Measurements from ENCODE around the gene SIRT3. TPM values are rescaled to one million over a fixed set of nuclear protein-coding genes. Genes with fewer than 3 reads are reported as not detected.

SIRT3 gene
- total RNA-seq, 4 donors from 2014 or later = 12.7 to 24.1 (median 17.3) TPM

DNA sequence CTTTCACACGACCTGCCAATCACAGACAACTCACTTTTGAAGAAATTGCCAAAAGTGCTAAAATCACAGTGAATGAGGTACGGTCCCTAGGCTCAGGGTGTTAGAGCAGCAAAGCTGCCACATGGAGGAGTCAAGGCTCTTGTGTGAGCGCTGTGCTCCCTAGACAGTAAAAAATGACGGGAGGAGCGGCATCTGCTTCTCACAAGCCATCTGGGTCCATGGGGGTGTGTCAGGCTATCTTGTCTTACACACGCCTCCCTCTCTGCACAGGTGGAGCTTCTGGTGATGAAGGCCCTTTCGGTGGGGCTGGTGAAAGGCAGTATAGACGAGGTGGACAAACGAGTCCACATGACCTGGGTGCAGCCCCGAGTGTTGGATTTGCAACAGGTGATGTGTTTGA is 15.4 kb upstream of the SIRT3 start:
- TF ChIP-seq EP300 (IDR thresholded peaks at IDR 0.05) = no peak
- TF ChIP-seq POLR2AphosphoS5 (IDR thresholded peaks at IDR 0.05) = no peak
- TF ChIP-seq POLR2A (IDR thresholded peaks at IDR 0.05) = no peak
- TF ChIP-seq, protein P1, sequence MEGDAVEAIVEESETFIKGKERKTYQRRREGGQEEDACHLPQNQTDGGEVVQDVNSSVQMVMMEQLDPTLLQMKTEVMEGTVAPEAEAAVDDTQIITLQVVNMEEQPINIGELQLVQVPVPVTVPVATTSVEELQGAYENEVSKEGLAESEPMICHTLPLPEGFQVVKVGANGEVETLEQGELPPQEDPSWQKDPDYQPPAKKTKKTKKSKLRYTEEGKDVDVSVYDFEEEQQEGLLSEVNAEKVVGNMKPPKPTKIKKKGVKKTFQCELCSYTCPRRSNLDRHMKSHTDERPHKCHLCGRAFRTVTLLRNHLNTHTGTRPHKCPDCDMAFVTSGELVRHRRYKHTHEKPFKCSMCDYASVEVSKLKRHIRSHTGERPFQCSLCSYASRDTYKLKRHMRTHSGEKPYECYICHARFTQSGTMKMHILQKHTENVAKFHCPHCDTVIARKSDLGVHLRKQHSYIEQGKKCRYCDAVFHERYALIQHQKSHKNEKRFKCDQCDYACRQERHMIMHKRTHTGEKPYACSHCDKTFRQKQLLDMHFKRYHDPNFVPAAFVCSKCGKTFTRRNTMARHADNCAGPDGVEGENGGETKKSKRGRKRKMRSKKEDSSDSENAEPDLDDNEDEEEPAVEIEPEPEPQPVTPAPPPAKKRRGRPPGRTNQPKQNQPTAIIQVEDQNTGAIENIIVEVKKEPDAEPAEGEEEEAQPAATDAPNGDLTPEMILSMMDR (IDR thresholded peaks at IDR 0.05) = no peak
- Histone ChIP-seq H3K27ac (no peak overlapping the region), H3K4me3 (no peak overlapping the region), H3K9me3 (no peaks in the 10 kb centered on the region), H3K36me3 (peaks cover 8 to 75% of the 10 kb centered on the region in 2 donors), H3K27me3 (no peaks in the 10 kb centered on the region), H3K4me1 (no peaks in the 10 kb centered on the region)
- 53 to 78% methylated on average over 5 to 6 of the region's 10 CpGs for WGBS, 2 donors (ENCODE audit: low coverage in 1 of 2)
- ATAC-seq = no peak

DNA sequence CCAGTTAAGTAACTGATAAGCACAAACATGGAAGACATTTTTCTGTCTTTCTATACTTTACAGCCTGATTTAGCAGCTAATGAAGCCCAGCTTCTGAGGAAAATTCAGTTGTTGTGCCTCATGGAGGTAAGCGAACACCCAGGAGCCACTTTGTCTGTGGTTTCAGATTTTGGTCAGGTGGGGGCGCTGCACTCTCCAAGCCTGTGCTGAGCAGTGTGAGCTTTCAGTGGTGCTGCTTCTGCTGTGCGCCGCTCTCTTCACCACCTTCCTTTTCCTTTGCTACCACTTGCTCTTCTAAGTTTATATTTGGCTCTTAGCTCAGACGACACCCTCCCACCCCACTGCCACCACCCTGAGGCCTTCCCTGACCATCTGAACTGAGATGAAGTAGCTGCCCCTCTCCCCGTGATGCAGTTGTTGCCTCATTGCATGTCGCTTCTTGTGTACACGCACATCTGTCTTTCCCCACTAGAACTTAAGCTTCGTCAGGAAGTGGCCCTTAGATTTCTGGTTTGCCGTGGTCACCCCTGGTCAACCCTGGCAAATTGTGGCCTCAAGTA is 14.7 kb upstream of the SIRT3 start:
- TF ChIP-seq, protein P1 (IDR thresholded peaks at IDR 0.05) = peak in 3 of 4 experiments; percentile 53 to 73 (median 65)
- TF ChIP-seq POLR2A (IDR thresholded peaks at IDR 0.05) (no peak), POLR2AphosphoS5 (IDR thresholded peaks at IDR 0.05) (no peak), EP300 (IDR thresholded peaks at IDR 0.05) (no peak)
- Histone ChIP-seq H3K4me3 (no peak overlapping the region), H3K27me3 (no peaks in the 10 kb centered on the region), H3K36me3 (peaks cover 8 to 82% of the 10 kb centered on the region in 2 donors), H3K4me1 (no peaks in the 10 kb centered on the region), H3K27ac (no peak overlapping the region), H3K9me3 (no peaks in the 10 kb centered on the region)
- ATAC-seq = peak; percentile 73
- 65 to 67% methylated on average over 9 to 10 of the region's 10 CpGs for WGBS, 2 donors (ENCODE audit: low coverage in 1 of 2)

DNA sequence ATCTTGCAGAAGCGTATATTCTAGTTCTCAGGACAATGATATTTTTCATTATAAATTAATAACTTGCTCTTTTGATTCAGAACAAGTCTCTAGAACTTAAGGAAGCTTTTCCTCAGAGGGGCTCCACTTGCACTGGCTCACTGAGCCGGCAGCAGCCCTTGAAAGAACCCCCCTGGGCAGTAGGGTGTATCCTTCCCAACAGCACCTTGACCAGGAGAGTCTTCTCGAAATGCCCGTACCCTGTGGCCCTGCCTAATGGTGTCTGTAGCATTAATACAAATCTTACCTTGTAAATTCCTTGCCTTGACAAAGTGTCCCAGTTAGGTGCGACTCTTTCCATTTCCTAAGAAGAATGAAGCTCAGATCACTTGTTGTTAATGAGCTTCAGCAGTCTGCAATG is 14.1 kb upstream of the SIRT3 start:
- WGBS, 2 donors (ENCODE audit: low coverage in 1 of 2) = 76 to 86% methylated on average over 1 to 3 of the region's 5 CpGs
- Histone ChIP-seq H3K9me3 (no peaks in the 10 kb centered on the region), H3K27me3 (no peaks in the 10 kb centered on the region), H3K36me3 (peaks cover 8 to 88% of the 10 kb centered on the region in 2 donors), H3K4me1 (no peaks in the 10 kb centered on the region), H3K4me3 (no peak overlapping the region), H3K27ac (no peak overlapping the region)
- ATAC-seq = no peak
- TF ChIP-seq EP300 (IDR thresholded peaks at IDR 0.05) (no peak), POLR2A (IDR thresholded peaks at IDR 0.05) (no peak), POLR2AphosphoS5 (IDR thresholded peaks at IDR 0.05) (no peak)
- TF ChIP-seq, protein P1 (IDR thresholded peaks at IDR 0.05) = no peak

DNA sequence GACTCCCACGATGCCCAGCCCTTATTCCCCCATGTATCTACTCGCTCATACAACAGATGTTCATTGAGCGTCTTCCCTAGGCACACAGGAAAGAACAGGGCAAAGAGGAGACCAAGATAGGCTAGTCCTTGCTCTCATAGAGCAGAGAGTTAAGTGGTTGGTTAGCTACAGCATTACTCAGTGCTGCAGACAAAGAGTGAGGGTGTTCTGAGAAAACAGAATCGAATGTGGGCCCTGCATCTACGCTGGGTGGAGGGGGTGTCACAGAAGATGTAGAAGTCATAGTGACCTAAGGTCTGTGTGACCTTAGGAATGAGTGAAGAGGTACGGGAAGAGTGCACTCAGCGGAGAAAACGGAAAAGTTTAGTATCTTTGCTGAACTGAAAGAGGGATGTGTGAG is 12.9 kb upstream of the SIRT3 start:
- no peak overlapping the region for H3K4me3 ChIP-seq
- no peaks in the 10 kb centered on the region for H3K9me3 ChIP-seq
- no peak for ATAC-seq
- no peak overlapping the region for H3K27ac ChIP-seq
- H3K27me3 ChIP-seq = no peaks in the 10 kb centered on the region
- H3K36me3 ChIP-seq = peaks cover 8 to 100% of the 10 kb centered on the region in 2 donors
- TF ChIP-seq, protein P1 (IDR thresholded peaks at IDR 0.05) = no peak
- TF ChIP-seq EP300 (IDR thresholded peaks at IDR 0.05) (no peak), POLR2A (IDR thresholded peaks at IDR 0.05) (no peak), POLR2AphosphoS5 (IDR thresholded peaks at IDR 0.05) (no peak)
- H3K4me1 ChIP-seq = no peaks in the 10 kb centered on the region
- 84% methylated on average over 6 to 7 of the region's 8 CpGs for WGBS, 2 donors (ENCODE audit: low coverage in 1 of 2)

DNA sequence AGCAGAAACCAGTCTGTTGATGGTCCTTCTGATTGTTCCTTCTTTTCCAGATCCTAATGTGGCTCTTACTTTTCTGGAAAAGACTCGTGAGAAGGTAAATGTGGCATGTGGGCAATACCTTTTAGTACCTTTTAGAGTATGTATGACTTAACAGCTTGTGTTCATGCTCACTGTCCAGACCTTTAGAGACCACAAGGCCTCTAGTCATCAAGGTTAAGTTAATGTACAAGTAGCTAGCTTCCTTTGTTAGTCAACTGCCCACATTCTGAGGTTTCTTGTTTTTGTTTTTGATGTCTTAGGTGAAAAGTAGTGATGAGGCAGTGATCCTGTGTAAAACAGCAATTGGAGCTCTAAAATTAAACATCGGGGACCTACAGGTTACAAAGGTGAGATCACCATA is 8.2 kb upstream of the SIRT3 start:
- Histone ChIP-seq H3K27me3 (no peaks in the 10 kb centered on the region), H3K4me1 (no peaks in the 10 kb centered on the region), H3K36me3 (peaks cover 4 to 99% of the 10 kb centered on the region in 2 donors), H3K4me3 (no peak overlapping the region), H3K9me3 (no peaks in the 10 kb centered on the region), H3K27ac (no peak overlapping the region)
- ATAC-seq = no peak
- TF ChIP-seq POLR2A (IDR thresholded peaks at IDR 0.05) = no peak
- TF ChIP-seq, protein P1 (IDR thresholded peaks at IDR 0.05) = no peak
- TF ChIP-seq EP300 (IDR thresholded peaks at IDR 0.05) = no peak
- no peak for TF ChIP-seq POLR2AphosphoS5 (IDR thresholded peaks at IDR 0.05)
- 78 to 85% methylated on average over 2 of the region's 2 CpGs for WGBS, 2 donors (ENCODE audit: low coverage in 1 of 2)
